ENCODE data around the gene PANK4. TPM values are rescaled to one million over a fixed set of nuclear protein-coding genes. Genes with fewer than 3 reads are reported as not detected.

The PANK4 gene
- total and polyA plus RNA-seq, 2 donors (not counting 3 experiments of a cell fraction or from before 2014, with no cell fraction given), result 22.1 to 34.0 TPM

DNA sequence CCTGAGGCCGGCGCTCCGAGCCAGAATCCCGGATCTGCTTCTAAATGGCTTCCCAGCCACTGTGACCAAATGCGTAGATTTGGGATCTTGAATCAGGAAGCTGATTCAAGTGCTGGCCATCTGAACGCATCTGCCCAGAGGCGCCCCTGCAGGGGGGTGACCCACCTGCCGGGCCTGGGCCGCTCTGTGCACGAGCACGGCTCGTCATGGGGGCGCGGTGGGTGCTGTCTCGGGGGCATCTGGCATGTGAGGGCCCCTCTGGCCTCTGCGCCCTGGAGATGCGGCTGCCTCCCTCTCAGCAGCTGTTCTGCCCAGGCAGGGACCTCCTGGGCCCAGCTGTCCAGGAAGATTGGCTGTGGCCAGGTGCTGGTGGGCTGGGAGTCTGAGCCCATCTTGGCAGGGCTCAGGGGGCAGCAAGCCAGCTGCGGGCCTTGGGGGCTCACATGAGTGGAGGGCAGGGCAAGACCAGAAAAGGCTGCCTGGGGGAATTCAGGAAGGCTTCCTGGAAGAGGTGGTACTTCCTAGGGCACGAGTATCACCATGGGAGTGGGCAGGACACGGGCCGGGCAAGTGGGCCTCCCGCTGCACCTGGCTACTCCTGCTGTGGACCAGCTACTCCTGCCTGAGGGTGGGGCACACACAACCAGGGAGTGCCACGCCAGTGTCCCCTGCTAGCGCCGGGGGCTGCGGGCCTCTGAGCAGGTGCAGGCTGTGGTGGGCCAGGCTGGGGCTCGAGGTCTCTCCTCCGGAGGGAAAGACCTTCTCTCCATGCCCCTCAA is 25.2 kb downstream of the PANK4 start:
- DNase-seq (ENCODE audit: low read depth, low spot score) (no peak), FAIRE-seq (no peak)
- BruUV-seq (replicated peaks), result no TSS peak
- Histone ChIP-seq H3K9me1 (replicated peaks; ENCODE audit: control insufficient read depth, extremely low read depth, insufficient read depth, low read length) (no peaks in the 10 kb centered on the region), H3K79me2 (ENCODE audit: control insufficient read depth, insufficient read depth, low read length) (no peaks in the 10 kb centered on the region), H3K36me3 (ENCODE audit: control insufficient read depth in 2 of 2, extremely low read depth in 1 of 2, insufficient read depth in 2 of 2, low read length in 2 of 2) (no peaks in the 10 kb centered on the region), H3K27ac (ENCODE audit: insufficient read depth, low read depth, low read length) (no peak overlapping the region), H2AFZ (ENCODE audit: low read depth, low read length) (no peak overlapping the region), H3K4me1 (ENCODE audit: control insufficient read depth, extremely low read depth, insufficient read depth, low read length) (no peaks in the 10 kb centered on the region), H3K27me3 (ENCODE audit: control insufficient read depth in 2 of 2, insufficient read depth in 2 of 2, low read length in 2 of 2) (no peaks in the 10 kb centered on the region), H3K9ac (replicated peaks; ENCODE audit: extremely low read depth, insufficient read depth, low read length) (no peak overlapping the region), H3K4me2 (ENCODE audit: insufficient read depth, low read length) (no peak overlapping the region), H4K20me1 (replicated peaks; ENCODE audit: control insufficient read depth, extremely low read depth, insufficient read depth, low read length) (no peaks in the 10 kb centered on the region), H3K4me3 (replicated peaks in 1 of 3; ENCODE audit: insufficient read depth in 1 of 3, low read depth in 1 of 3, low read length in 3 of 3) (no peak overlapping the region), H3K9me3 (replicated peaks; ENCODE audit: control insufficient read depth, insufficient read depth, low read length) (no peaks in the 10 kb centered on the region)
- dilution Hi-C loops (cut with MboI; ENCODE audit: extremely low pct_ligation_motif_present, low sequenced_read_pairs), result no loop called here
- intact Hi-C loops (cut with micrococcal nuclease), result no loop called here
- POLR2A ChIA-PET, result no interaction called here
- CTCF ChIA-PET, result interaction anchor here (1.2 to 1.6 kb wide), 2 partner anchors 8 to 13 kb away, joined by 3 to 4 read pairs; no protein-coding TSS in a partner anchor
- no peak for TF ChIP-seq FOS (IDR thresholded peaks at IDR 0.05; ENCODE audit: borderline replicate concordance, insufficient read depth, low read length)
- TF ChIP-seq, protein P1, sequence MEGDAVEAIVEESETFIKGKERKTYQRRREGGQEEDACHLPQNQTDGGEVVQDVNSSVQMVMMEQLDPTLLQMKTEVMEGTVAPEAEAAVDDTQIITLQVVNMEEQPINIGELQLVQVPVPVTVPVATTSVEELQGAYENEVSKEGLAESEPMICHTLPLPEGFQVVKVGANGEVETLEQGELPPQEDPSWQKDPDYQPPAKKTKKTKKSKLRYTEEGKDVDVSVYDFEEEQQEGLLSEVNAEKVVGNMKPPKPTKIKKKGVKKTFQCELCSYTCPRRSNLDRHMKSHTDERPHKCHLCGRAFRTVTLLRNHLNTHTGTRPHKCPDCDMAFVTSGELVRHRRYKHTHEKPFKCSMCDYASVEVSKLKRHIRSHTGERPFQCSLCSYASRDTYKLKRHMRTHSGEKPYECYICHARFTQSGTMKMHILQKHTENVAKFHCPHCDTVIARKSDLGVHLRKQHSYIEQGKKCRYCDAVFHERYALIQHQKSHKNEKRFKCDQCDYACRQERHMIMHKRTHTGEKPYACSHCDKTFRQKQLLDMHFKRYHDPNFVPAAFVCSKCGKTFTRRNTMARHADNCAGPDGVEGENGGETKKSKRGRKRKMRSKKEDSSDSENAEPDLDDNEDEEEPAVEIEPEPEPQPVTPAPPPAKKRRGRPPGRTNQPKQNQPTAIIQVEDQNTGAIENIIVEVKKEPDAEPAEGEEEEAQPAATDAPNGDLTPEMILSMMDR (IDR thresholded peaks at IDR 0.05; ENCODE audit: extremely low read depth in 1 of 2, insufficient read depth in 1 of 2, low read depth in 1 of 2, low read length in 2 of 2), result no peak
- TF ChIP-seq POLR2A (IDR thresholded peaks at IDR 0.05; ENCODE audit: low read depth, low read length), result no peak
- TF ChIP-seq MYC (IDR thresholded peaks at IDR 0.05; ENCODE audit: low read depth, low read length), result no peak
- TF ChIP-seq POLR2AphosphoS5 (IDR thresholded peaks at IDR 0.05; ENCODE audit: insufficient read depth, low read depth, low read length), result no peak
- TF ChIP-seq, protein P2, sequence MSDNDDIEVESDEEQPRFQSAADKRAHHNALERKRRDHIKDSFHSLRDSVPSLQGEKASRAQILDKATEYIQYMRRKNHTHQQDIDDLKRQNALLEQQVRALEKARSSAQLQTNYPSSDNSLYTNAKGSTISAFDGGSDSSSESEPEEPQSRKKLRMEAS (IDR thresholded peaks at IDR 0.05; ENCODE audit: insufficient read depth, insufficient read length), result no peak
- TF ChIP-seq EZH2 (IDR thresholded peaks at IDR 0.05; ENCODE audit: borderline replicate concordance, low read depth, low read length, severe bottlenecking), result no peak
- no peak for TF ChIP-seq GATA2 (IDR thresholded peaks at IDR 0.05; ENCODE audit: insufficient read depth, insufficient read length, low read depth, low read length)
- no peak for TF ChIP-seq JUN (IDR thresholded peaks at IDR 0.05; ENCODE audit: borderline replicate concordance, insufficient read depth, insufficient read length, low read depth)

Measured in endothelial cell of umbilical vein (primary cell).